GM23248 (cell line): ENCODE measurements around the gene SINHCAF.

ENCODE experiments used
- EZH2 ChIP-seq: fragments of 200-600 bp; sonication (generic); IDR thresholded peaks from 2 replicates; pipeline ENCODE4 v1.6.1; 2018; ENCODE audit warnings: antibody characterized with exemption, mild to moderate bottlenecking; ENCODE audit not compliant: insufficient read depth, poor library complexity, severe bottlenecking
- EZH2phosphoT487 ChIP-seq: fragments of 200-600 bp; sonication (generic); IDR thresholded peaks from 2 replicates; pipeline ENCODE4 v1.6.1; 2018; ENCODE audit warnings: antibody characterized with exemption, moderate library complexity, mild to moderate bottlenecking, low read depth; ENCODE audit not compliant: insufficient read depth

DNA sequence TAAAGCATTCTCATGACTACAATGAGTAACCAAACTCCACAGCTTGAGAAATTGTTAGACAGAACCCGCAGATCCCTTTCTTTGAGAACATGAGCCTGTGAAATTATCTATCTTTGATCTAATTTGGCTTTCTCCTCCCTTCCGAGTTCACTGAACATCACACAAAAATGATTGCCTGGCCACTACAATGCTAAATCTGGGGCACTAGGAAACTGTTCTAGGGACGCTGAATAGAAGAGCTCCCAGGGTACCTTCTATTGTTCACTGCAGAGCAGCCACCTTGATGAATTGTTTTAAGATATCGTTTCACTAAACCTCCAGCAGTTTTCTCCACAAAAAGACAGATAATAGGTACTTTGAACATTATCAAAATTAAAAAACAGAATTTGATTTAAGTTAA is 47.5 kb downstream of the SINHCAF start:
- no peak for TF ChIP-seq EZH2phosphoT487
- no peak for TF ChIP-seq EZH2
